SK-N-SH (cell line): Measurements from ENCODE around the gene UBE2E2. TPM values are rescaled to one million over a fixed set of nuclear protein-coding genes. Genes with fewer than 3 reads are reported as not detected.

Source experiments
- CTCF ChIA-PET: fragments of 300-600, 350-600 bp; formaldehyde crosslinking; extraction: SDS; loops from one replicate; lab custom pipeline; 2021; lab: Yijun Ruan, JAX
- POLR2A ChIA-PET: fragments of 350-600 bp; sonication (Branson Sonifier 250); formaldehyde crosslinking; extraction: SDS; loops from one replicate; lab custom pipeline; 2020; ENCODE audit warnings: antibody characterized with exemption, inconsistent platforms; lab: Yijun Ruan, JAX
- DNase-seq: peaks from one replicate; pipeline ENCODE4 v3.0.0; 2012
- H2AFZ ChIP-seq: fragments of 200-600 bp; sonication (generic); 2 replicates; pipeline ENCODE4 v1.8.1; 2016; ENCODE audit warnings: antibody characterized with exemption, mild to moderate bottlenecking, low read depth
- H3F3A ChIP-seq: fragments of 200-600 bp; sonication (generic); replicated peaks from 2 replicates; pipeline ENCODE3; 2016; ENCODE audit warnings: antibody characterized with exemption, mild to moderate bottlenecking; ENCODE audit not compliant: insufficient read depth
- H3K27ac ChIP-seq, 2 experiments: fragments of 200-500 bp in 1 of 2; fragments of 200-600 bp in 1 of 2; sonication (Bioruptor generic) in 1 of 2; sonication (generic), shearing (Covaris generic) in 1 of 2; 2 replicates each; pipeline versions ENCODE4 v1.5.1 to v1.6.1; 2014 to 2016; ENCODE audit warnings: low read depth in 2 of 2, inconsistent platforms in 1 of 2, low read length in 1 of 2, mild to moderate bottlenecking in 1 of 2, mixed read lengths in 1 of 2
- H3K27me3 ChIP-seq: fragments of 200-600 bp; sonication (generic), shearing (Covaris generic); 2 replicates; pipeline ENCODE4 v1.6.1; 2016; ENCODE audit warnings: mixed run types; ENCODE audit not compliant: insufficient read depth
- H3K36me3 ChIP-seq, 2 experiments: fragments of 200-500 bp in 1 of 2; fragments of 200-600 bp in 1 of 2; sonication (Bioruptor generic) in 1 of 2; sonication (generic) in 1 of 2; replicated peaks in 1 of 2; 2 replicates each; pipeline versions ENCODE3 to v1.5.1; 2014 to 2016; ENCODE audit warnings: low read length in 1 of 2, mild to moderate bottlenecking in 1 of 2; ENCODE audit not compliant: insufficient read depth in 2 of 2, control insufficient read depth in 1 of 2
- H3K4me1 ChIP-seq, 2 experiments: fragments of 200-500 bp in 1 of 2; fragments of 200-600 bp in 1 of 2; sonication (Bioruptor generic) in 1 of 2; sonication (generic), shearing (Covaris generic) in 1 of 2; 2 replicates each; pipeline versions ENCODE4 v1.5.1 to v1.6.1; 2014 to 2016; ENCODE audit warnings: low read depth in 1 of 2, low read length in 1 of 2, mixed run types in 1 of 2; ENCODE audit not compliant: insufficient read depth in 2 of 2, control insufficient read depth in 1 of 2
- H3K4me2 ChIP-seq: fragments of 200-600 bp; sonication (generic), shearing (Covaris generic); 2 replicates; pipeline ENCODE4 v1.6.1; 2017; ENCODE audit warnings: mixed run types
- H3K4me3 ChIP-seq, 2 experiments: fragments of 200-500 bp in 1 of 2; fragments of 200-600 bp in 1 of 2; sonication (Bioruptor generic) in 1 of 2; sonication (generic), shearing (Covaris generic) in 1 of 2; 2 replicates each; pipeline versions ENCODE4 v1.5.1 to v1.8.1; 2014 to 2016; ENCODE audit warnings: low read depth in 2 of 2, inconsistent platforms in 1 of 2, low read length in 1 of 2, mild to moderate bottlenecking in 1 of 2, mixed read lengths in 1 of 2, moderate library complexity in 1 of 2
- H3K79me2 ChIP-seq: fragments of 200-600 bp; sonication (generic); 2 replicates; pipeline ENCODE4 v1.8.1; 2017; ENCODE audit warnings: mild to moderate bottlenecking; ENCODE audit not compliant: insufficient read depth
- H3K9ac ChIP-seq: fragments of 200-600 bp; sonication (generic); 2 replicates; pipeline ENCODE4 v1.6.1; 2017; ENCODE audit warnings: mixed run types
- H3K9me2 ChIP-seq: fragments of 200-600 bp; sonication (generic); 2 replicates; pipeline ENCODE4 v1.6.1; 2017; ENCODE audit warnings: mixed run types
- H3K9me3 ChIP-seq: fragments of 200-600 bp; sonication (generic); 2 replicates; pipeline ENCODE4 v1.6.1; 2017; ENCODE audit warnings: mixed run types, mild to moderate bottlenecking, moderate library complexity
- H4K20me1 ChIP-seq: fragments of 200-600 bp; sonication (generic); 2 replicates; pipeline ENCODE4 v1.6.1; 2017; ENCODE audit warnings: mild to moderate bottlenecking, mixed run types; ENCODE audit not compliant: insufficient read depth
- CHD2 ChIP-seq: fragments of 150-350 bp; IDR thresholded peaks from 2 replicates; pipeline ENCODE4 v1.6.1; 2018; ENCODE audit warnings: low read length; ENCODE audit not compliant: partially characterized antibody
- ELF1 ChIP-seq: IDR thresholded peaks from 2 replicates; pipeline ENCODE4 v1.4.0; 2012
- EP300 ChIP-seq, 2 experiments: IDR thresholded peaks; 2 replicates each; pipeline versions ENCODE4 v1.4.0 to v1.6.1; 2012; ENCODE audit warnings: borderline replicate concordance in 1 of 2, low read depth in 1 of 2, low read length in 1 of 2
- FOSL2 ChIP-seq: IDR thresholded peaks from 2 replicates; pipeline ENCODE4 v1.4.0; 2012; ENCODE audit warnings: low read depth, mild to moderate bottlenecking, moderate library complexity, borderline replicate concordance
- FOXJ3 ChIP-seq: sonication (generic); formaldehyde crosslinking; IDR thresholded peaks from 2 replicates; pipeline ENCODE4 v1.5.1; 2020; ENCODE audit warnings: mild to moderate bottlenecking, missing genetic modification reagents
- FOXM1 ChIP-seq: IDR thresholded peaks from 2 replicates; pipeline ENCODE4 v1.4.0; 2012; ENCODE audit warnings: low read depth, mild to moderate bottlenecking
- GABPA ChIP-seq: IDR thresholded peaks from 2 replicates; pipeline ENCODE4 v1.4.0; 2012; ENCODE audit warnings: low read depth, mild to moderate bottlenecking
- GATA2 ChIP-seq: sonication (generic); formaldehyde crosslinking; IDR thresholded peaks from 2 replicates; pipeline ENCODE4 v1.5.0; 2020; ENCODE audit warnings: mild to moderate bottlenecking, missing genetic modification reagents
- JUND ChIP-seq: IDR thresholded peaks from 2 replicates; pipeline ENCODE4 v1.4.0; 2012
- MXI1 ChIP-seq: IDR thresholded peaks from 2 replicates; pipeline ENCODE4 v1.6.1; 2012; ENCODE audit warnings: mild to moderate bottlenecking, low read depth, low read length, improper control_type of control experiment
- NRF1 ChIP-seq: IDR thresholded peaks from 2 replicates; pipeline ENCODE4 v1.6.1; 2012; ENCODE audit warnings: low read depth, mild to moderate bottlenecking, low read length
- PBX3 ChIP-seq: IDR thresholded peaks from 2 replicates; pipeline ENCODE4; 2012
- POLR2AphosphoS5 ChIP-seq: IDR thresholded peaks from 2 replicates; pipeline ENCODE4 v1.6.1; 2012; ENCODE audit warnings: low read depth, low read length
- RFX5 ChIP-seq: IDR thresholded peaks from 2 replicates; pipeline ENCODE4 v1.6.1; 2012; ENCODE audit warnings: mild to moderate bottlenecking, improper control_type of control experiment, low read length
- RXRA ChIP-seq: IDR thresholded peaks from 2 replicates; pipeline ENCODE4 v1.4.0; 2012; ENCODE audit warnings: low read depth, mild to moderate bottlenecking, borderline replicate concordance
- SIN3A ChIP-seq: IDR thresholded peaks from 2 replicates; pipeline ENCODE4 v1.6.1; 2012; ENCODE audit warnings: low read depth, mild to moderate bottlenecking, low read length, moderate library complexity, borderline replicate concordance
- SMC3 ChIP-seq: IDR thresholded peaks from 2 replicates; pipeline ENCODE4 v1.6.1; 2012; ENCODE audit warnings: low read depth, low read length, improper control_type of control experiment
- TCF12 ChIP-seq: IDR thresholded peaks from 2 replicates; pipeline ENCODE4 v1.4.0; 2012
- YY1 ChIP-seq: IDR thresholded peaks from 2 replicates; pipeline ENCODE4 v1.4.0; 2012; ENCODE audit warnings: low read depth, mild to moderate bottlenecking
- WGBS: methylation state at CpG from one replicate; pipeline ENCODE4 v1.1.6; 2017; ENCODE audit warnings: low lambda C conversion rate; 5-methylcytosine and 5-hydroxymethylcytosine counted together
- polyA plus RNA-seq, 3 experiments: library from polyadenylated mRNA; depleted of rRNA; stranded (reverse); fragments of >200 nt; gene quantifications; 2 replicates each; pipeline ENCODE4 v1.2.3, GENCODE V29; 2012

The UBE2E2 gene
- polyA plus RNA-seq, 1 of the 3 experiments (the other 2 are of a cell fraction): 46.4 TPM

- TF ChIP-seq FOXM1 (no peak), NRF1 (no peak), SIN3A (no peak), FOXJ3 (no peak), SMC3 (no peak), TCF12 (no peak)
These were observed 285.5 kb downstream of the UBE2E2 start (continued) for GRCh38 chr3:23488618-23489017.

GRCh38 chr3:23489300-23490158 lies 286.4 kb downstream of the UBE2E2 start:
- no peak for DNase-seq
- H3K4me2 ChIP-seq: peak overlapping the region; percentile 25; the same call in 1 of the 2 replicates
- H3K9me2 ChIP-seq: no peaks in the 10 kb centered on the region
- H3K27ac ChIP-seq: peak overlapping the region in 1 of 2 experiments; percentile 57; a peak in 2 of 4 replicates
- CTCF ChIA-PET: no interaction called here
- H3K4me1 ChIP-seq: peaks cover 0 to 9% of the 10 kb centered on the region in 2 experiments; a peak in 2 of 4 replicates
- H3K9me3 ChIP-seq: no peaks in the 10 kb centered on the region
- no peak overlapping the region for H3K9ac ChIP-seq
- peak; percentile 57; the same call in 1 of the 2 replicates for TF ChIP-seq FOSL2
- TF ChIP-seq SMC3: no peak
- peak; percentile 36; the same call in 1 of the 2 replicates for TF ChIP-seq JUND
- H4K20me1 ChIP-seq: 0 out of 2 replicates have a peak, but pooled peaks cover 6% of the 10 kb centered on the region
- no peak overlapping the region for H2AFZ ChIP-seq
- peaks cover 6% of the 10 kb centered on the region for H3F3A ChIP-seq
- WGBS: 98% methylated on average over 7 of the region's 7 CpGs
- no peak overlapping the region for H3K4me3 ChIP-seq
- POLR2A ChIA-PET: no interaction called here
- no peaks in the 10 kb centered on the region for H3K36me3 ChIP-seq
- no peaks in the 10 kb centered on the region for H3K79me2 ChIP-seq
- no peaks in the 10 kb centered on the region for H3K27me3 ChIP-seq

DNA sequence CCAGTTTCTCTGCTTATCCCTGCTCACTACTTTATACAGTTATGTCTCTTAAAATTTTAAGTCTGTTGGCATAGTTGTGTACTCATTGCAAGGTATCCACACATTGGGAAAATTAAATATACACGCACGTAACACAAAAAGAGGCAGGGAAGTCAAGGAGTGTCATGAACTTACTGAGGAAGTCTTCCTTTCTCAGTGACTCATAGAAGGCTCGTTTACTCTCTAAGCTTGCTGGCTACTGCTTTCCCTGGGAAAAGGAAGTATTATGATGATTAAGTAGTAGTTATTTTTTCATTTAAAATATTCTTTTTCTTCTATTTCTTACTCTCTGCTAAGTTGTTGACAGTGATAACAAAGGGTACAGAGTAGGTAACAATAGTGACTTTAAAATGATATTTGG lies 287.3 kb downstream of the UBE2E2 start:
- H3K36me3 ChIP-seq: no peaks in the 10 kb centered on the region
- H3K79me2 ChIP-seq: no peaks in the 10 kb centered on the region
- peak overlapping the region; percentile 25; the same call in 1 of the 2 replicates for H3K4me2 ChIP-seq
- no peak overlapping the region for H3K9ac ChIP-seq
- WGBS: 21% methylated on average over 3 of the region's 3 CpGs
- POLR2A ChIA-PET: no interaction called here
- DNase-seq: no peak
- CTCF ChIA-PET: no interaction called here
- peak overlapping the region in 1 of 2 experiments; percentile 57; a peak in 2 of 4 replicates for H3K27ac ChIP-seq
- 0 out of 2 replicates have a peak, but pooled peaks cover 6% of the 10 kb centered on the region for H4K20me1 ChIP-seq
- peak; percentile 50 for TF ChIP-seq FOSL2
- no peak for TF ChIP-seq SMC3
- H2AFZ ChIP-seq: no peak overlapping the region
- no peaks in the 10 kb centered on the region for H3K9me2 ChIP-seq
- H3K4me3 ChIP-seq: no peak overlapping the region
- no peaks in the 10 kb centered on the region for H3K27me3 ChIP-seq
- H3F3A ChIP-seq: peaks cover 6% of the 10 kb centered on the region
- no peaks in the 10 kb centered on the region for H3K9me3 ChIP-seq
- peaks cover 0 to 9% of the 10 kb centered on the region in 2 experiments; a peak in 2 of 4 replicates for H3K4me1 ChIP-seq

GRCh38 chr3:23492057-23492456 lies 288.9 kb downstream of the UBE2E2 start:
- 0 out of 2 replicates have a peak, but pooled peaks cover 6% of the 10 kb centered on the region for H4K20me1 ChIP-seq
- H3K27me3 ChIP-seq: no peaks in the 10 kb centered on the region
- no peaks in the 10 kb centered on the region for H3K9me3 ChIP-seq
- no peaks in the 10 kb centered on the region for H3K9me2 ChIP-seq
- no peaks in the 10 kb centered on the region for H3K79me2 ChIP-seq
- peaks cover 6% of the 10 kb centered on the region for H3F3A ChIP-seq
- POLR2A ChIA-PET: no interaction called here
- H3K27ac ChIP-seq: no peak overlapping the region
- no peak overlapping the region for H3K9ac ChIP-seq
- CTCF ChIA-PET: interaction anchor here (1.1 kb wide), 1 partner anchor 11 kb away, joined by 3 read pairs; no protein-coding TSS in a partner anchor
- H2AFZ ChIP-seq: no peak overlapping the region
- H3K4me2 ChIP-seq: no peak overlapping the region
- DNase-seq: no peak
- H3K4me3 ChIP-seq: no peak overlapping the region
- H3K36me3 ChIP-seq: no peaks in the 10 kb centered on the region
- peaks cover 4 to 9% of the 10 kb centered on the region in 2 experiments; a peak in 3 of 4 replicates for H3K4me1 ChIP-seq
- TF ChIP-seq RXRA: no peak
- TF ChIP-seq YY1: no peak
- no peak for TF ChIP-seq MXI1
- TF ChIP-seq ELF1: no peak
- TF ChIP-seq PBX3: no peak
- TF ChIP-seq SIN3A: no peak
- no peak for TF ChIP-seq EP300 (IDR thresholded peaks at IDR 0.05; ENCODE audit: borderline replicate concordance in 1 of 2, low read depth in 1 of 2, low read length in 1 of 2)
- no peak for TF ChIP-seq POLR2AphosphoS5
- TF ChIP-seq GATA2 (CRISPR knock-in tag): no peak
- TF ChIP-seq RFX5: no peak
- TF ChIP-seq FOXJ3: no peak
- TF ChIP-seq SMC3: no peak
- no peak for TF ChIP-seq GABPA
- no peak for TF ChIP-seq CHD2
